HepG2 (cell line): ENCODE results near the gene FCER1G. TPM values are rescaled to one million over a fixed set of nuclear protein-coding genes. Genes with fewer than 3 reads are reported as not detected.

Experiments
- ARID5B ChIP-seq: IDR thresholded peaks from 2 replicates; pipeline ENCODE4 v1.4.0; 2020; ENCODE audit warnings: mild to moderate bottlenecking, missing genetic modification reagents
- CCDC6 ChIP-seq: sonication (generic); formaldehyde crosslinking; IDR thresholded peaks from 2 replicates; pipeline ENCODE4 v1.8.1; 2022; ENCODE audit warnings: mild to moderate bottlenecking, missing genetic modification reagents, moderate library complexity
- DRAP1 ChIP-seq: IDR thresholded peaks from 2 replicates; pipeline ENCODE4 v1.6.1; 2016; ENCODE audit warnings: missing genetic modification reagents, missing compliant biosample characterization
- E2F5 ChIP-seq: sonication (generic); formaldehyde crosslinking; conservative IDR thresholded peaks from 2 replicates; pipeline ENCODE4 v1.4.0; 2020; ENCODE audit warnings: missing genetic modification reagents
- FOXA3 ChIP-seq: IDR thresholded peaks from 2 replicates; pipeline ENCODE4 v1.6.1; 2016; ENCODE audit warnings: missing genetic modification reagents, missing compliant biosample characterization
- HHEX ChIP-seq: IDR thresholded peaks from 2 replicates; pipeline ENCODE4 v1.6.1; 2016; ENCODE audit warnings: control low read depth
- HINFP ChIP-seq: sonication (generic); formaldehyde crosslinking; IDR thresholded peaks from 2 replicates; pipeline ENCODE4 v1.4.0; 2020; ENCODE audit warnings: low read depth, mild to moderate bottlenecking, missing genetic modification reagents
- IKZF4 ChIP-seq: sonication (generic); formaldehyde crosslinking; IDR thresholded peaks from 2 replicates; pipeline ENCODE4 v1.5.1; 2020; ENCODE audit warnings: borderline replicate concordance, mild to moderate bottlenecking, low read depth, missing genetic modification reagents; ENCODE audit errors: not compliant biosample characterization
- JDP2 ChIP-seq: sonication (generic); formaldehyde crosslinking; IDR thresholded peaks from 2 replicates; pipeline ENCODE4 v1.8.1; 2022; ENCODE audit warnings: missing genetic modification reagents, borderline replicate concordance
- KDM3A ChIP-seq: IDR thresholded peaks from 2 replicates; pipeline ENCODE4 v1.6.1; 2018; ENCODE audit warnings: low read depth, missing compliant biosample characterization
- MXI1 ChIP-seq: IDR thresholded peaks from 3 replicates; pipeline ENCODE4 v1.6.1; 2012; ENCODE audit warnings: low read depth, low read length, inconsistent platforms, borderline replicate concordance
- ONECUT2 ChIP-seq: sonication (generic); formaldehyde crosslinking; IDR thresholded peaks from 2 replicates; pipeline ENCODE4 v1.4.0; 2020; ENCODE audit warnings: missing genetic modification reagents
- POLR2G ChIP-seq: fragments of 200-400 bp; formaldehyde crosslinking; IDR thresholded peaks from 2 replicates; pipeline ENCODE4 v1.6.1; 2018; ENCODE audit warnings: mild to moderate bottlenecking, low read depth, low read length, moderate library complexity
- RARG ChIP-seq: sonication (generic); formaldehyde crosslinking; IDR thresholded peaks from 2 replicates; pipeline ENCODE4 v1.4.0; 2020; ENCODE audit warnings: low read depth, mild to moderate bottlenecking, missing genetic modification reagents
- SMC3 ChIP-seq: IDR thresholded peaks from 2 replicates; pipeline ENCODE4 v1.6.1; 2011; ENCODE audit warnings: low read length, improper control_type of control experiment
- SP140L ChIP-seq: sonication (generic); formaldehyde crosslinking; IDR thresholded peaks from 2 replicates; pipeline ENCODE4 v1.4.0; 2020; ENCODE audit warnings: missing genetic modification reagents, borderline replicate concordance
- STAG1 ChIP-seq: sonication (generic); formaldehyde crosslinking; IDR thresholded peaks from 2 replicates; pipeline ENCODE4 v1.4.0; 2020; ENCODE audit warnings: missing genetic modification reagents
- TBX3 ChIP-seq: fragments of 450-650 bp; IDR thresholded peaks from 2 replicates; pipeline ENCODE4 v1.6.1; 2017; ENCODE audit warnings: antibody characterized with exemption, mild to moderate bottlenecking, inconsistent platforms, borderline replicate concordance
- TEAD3 ChIP-seq: optimal IDR thresholded peaks from 2 replicates; pipeline ENCODE3; 2016; ENCODE audit warnings: borderline replicate concordance
- YY1 ChIP-seq: IDR thresholded peaks from 2 replicates; pipeline ENCODE4 v1.6.1; 2011; ENCODE audit warnings: low read length, low read depth, moderate library complexity, mild to moderate bottlenecking; ENCODE audit not compliant: insufficient read depth, insufficient replicate concordance
- ZFX ChIP-seq: sonication (generic); formaldehyde crosslinking; IDR thresholded peaks from 2 replicates; pipeline ENCODE4 v1.4.0; 2020; ENCODE audit warnings: mild to moderate bottlenecking, low read depth, missing genetic modification reagents, moderate library complexity
- ZMYM4 ChIP-seq: sonication (generic); formaldehyde crosslinking; IDR thresholded peaks from 2 replicates; pipeline ENCODE4 v1.8.1; 2023; ENCODE audit warnings: mild to moderate bottlenecking, missing genetic modification reagents
- ZNF12 ChIP-seq: sonication (generic); formaldehyde crosslinking; IDR thresholded peaks from 2 replicates; pipeline ENCODE4 v1.5.0; 2020; ENCODE audit warnings: missing genetic modification reagents
- ZNF264 ChIP-seq: sonication (generic); formaldehyde crosslinking; IDR thresholded peaks from 2 replicates; pipeline ENCODE4 v1.4.0; 2020; ENCODE audit warnings: missing genetic modification reagents
- ZNF501 ChIP-seq: sonication (generic); formaldehyde crosslinking; IDR thresholded peaks from 2 replicates; pipeline ENCODE4 v1.5.1; 2020; ENCODE audit warnings: mild to moderate bottlenecking, moderate library complexity, missing genetic modification reagents
- polyA plus RNA-seq, 8 experiments: library from polyadenylated mRNA; depleted of rRNA in 3 of 8; stranded (reverse) in 7 of 8; unstranded in 1 of 8; fragments of >200 nt; fragmentation: Illumina TruSeq in 4 of 8; extraction: Trizol in 4 of 8; gene quantifications; 2 replicates each; pipeline versions ENCODE4 v1.2.1 to v1.2.3, GENCODE V29; 2011 to 2016; ENCODE audit warnings: low read depth in 4 of 8, missing spikeins in 1 of 8, mixed read lengths in 1 of 8; ENCODE audit not compliant: insufficient read depth in 1 of 8
- total RNA-seq, 5 experiments: library from RNA; depleted of rRNA; stranded (reverse); fragments of >200 nt; fragmentation: Illumina TruSeq; extraction: Trizol; gene quantifications; 2 replicates each; pipeline ENCODE4 v1.2.3, GENCODE V29; 2016; ENCODE audit warnings: low read depth in 1 of 5

The FCER1G gene
- total and polyA plus RNA-seq, 2 of the 13 experiments (the other 11 are each of a cell fraction or from before 2014, with no cell fraction given): 1.3 to 6.4 TPM

GRCh38 chr1:161209790-161210409 lies 5.2 kb upstream of the FCER1G start (continued):
- no peak for TF ChIP-seq SP140L (CRISPR knock-in tag)
- TF ChIP-seq ARID5B (CRISPR knock-in tag): peak; percentile 42; the same call in 1 of the 2 replicates
- TF ChIP-seq ZFX: peak; percentile 42; the same call in 1 of the 2 replicates
- TF ChIP-seq ZNF501 (CRISPR knock-in tag): peak; percentile 62; the same call in 1 of the 2 replicates
- 0 out of 2 replicates have a peak, but pooled peaks have one; percentile 11 for TF ChIP-seq TBX3
- TF ChIP-seq POLR2G: no peak
- TF ChIP-seq ZNF12 (CRISPR knock-in tag): peak; percentile 31; the same call in 1 of the 2 replicates
- TF ChIP-seq JDP2: no peak
- peak; percentile 55 for TF ChIP-seq IKZF4 (CRISPR knock-in tag)
- no peak for TF ChIP-seq RARG
- no peak for TF ChIP-seq HHEX (CRISPR knock-in tag)
- TF ChIP-seq YY1: peak; percentile 62
- TF ChIP-seq E2F5 (CRISPR knock-in tag): no peak
- no peak for TF ChIP-seq HINFP (CRISPR knock-in tag)
- peak; percentile 86; the same call in 1 of the 2 replicates for TF ChIP-seq KDM3A
- peak; percentile 23; the same call in 1 of the 2 replicates for TF ChIP-seq ZMYM4 (CRISPR knock-in tag)
- peak; percentile 95 for TF ChIP-seq SMC3
- no peak for TF ChIP-seq ZNF264 (CRISPR knock-in tag)
- TF ChIP-seq MXI1: 0 out of 3 replicates have a peak, but pooled peaks have one; percentile 43
- 0 out of 2 replicates have a peak, but pooled peaks have one; percentile 24 for TF ChIP-seq DRAP1
- TF ChIP-seq TEAD3 (CRISPR knock-in tag): peak; percentile 58
- TF ChIP-seq ONECUT2 (CRISPR knock-in tag): no peak
- TF ChIP-seq CCDC6 (CRISPR knock-in tag): peak; percentile 54; the same call in 1 of the 2 replicates
- peak; percentile 31; the same call in 1 of the 2 replicates for TF ChIP-seq FOXA3 (CRISPR knock-in tag)
- peak; percentile 92 for TF ChIP-seq STAG1 (CRISPR knock-in tag)
